ENCODE results near the gene CALU.

CALU gene

GRCh38 chr7:128763541-128763940 is 24.4 kb downstream of the CALU start:
- no peaks in the 10 kb centered on the region for H3K9me3 ChIP-seq
- no peak overlapping the region for H3K9ac ChIP-seq
- H3K4me3 ChIP-seq: no peak overlapping the region
- no peak overlapping the region for H3K4me2 ChIP-seq
- no peaks in the 10 kb centered on the region for H4K20me1 ChIP-seq
- peaks cover 95% of the 10 kb centered on the region for H3K36me3 ChIP-seq
- no peaks in the 10 kb centered on the region for H3K4me1 ChIP-seq
- no peak for TF ChIP-seq Cebpa-rat (IDR thresholded peaks at IDR 0.05)
- no peaks in the 10 kb centered on the region for H3K27me3 ChIP-seq
- no peak overlapping the region for H3K27ac ChIP-seq

- Histone ChIP-seq H3K4me2 (no peak overlapping the region), H3K36me3 (peaks cover 94% of the 10 kb centered on the region)
- no peak for TF ChIP-seq Cebpa-rat (IDR thresholded peaks at IDR 0.05)
These were observed 28.4 kb downstream of the CALU start for GRCh38 chr7:128767475-128768110.

GRCh38 chr7:128770233-128770632 is 31.1 kb downstream of the CALU start:
- Histone ChIP-seq H3K4me3 (no peak overlapping the region), H3K36me3 (peaks cover 96% of the 10 kb centered on the region), H3K4me2 (no peak overlapping the region), H3K4me1 (peaks cover 24% of the 10 kb centered on the region), H3K9ac (no peak overlapping the region), H3K27ac (no peak overlapping the region), H4K20me1 (no peaks in the 10 kb centered on the region), H3K9me3 (peaks cover 4% of the 10 kb centered on the region; the same call in 1 of the 2 replicates), H3K27me3 (no peaks in the 10 kb centered on the region)
- TF ChIP-seq Cebpa-rat (IDR thresholded peaks at IDR 0.05): no peak

More at GRCh38 chr7:128767475-128768110, 28.4 kb downstream of the CALU start:
- Histone ChIP-seq H3K9ac (no peak overlapping the region), H4K20me1 (no peaks in the 10 kb centered on the region), H3K27me3 (no peaks in the 10 kb centered on the region), H3K9me3 (no peaks in the 10 kb centered on the region), H3K4me3 (no peak overlapping the region), H3K27ac (no peak overlapping the region), H3K4me1 (peaks cover 24% of the 10 kb centered on the region)

- H4K20me1 ChIP-seq: no peaks in the 10 kb centered on the region
- no peak for TF ChIP-seq Cebpa-rat (IDR thresholded peaks at IDR 0.05)
- H3K36me3 ChIP-seq: peaks cover 65% of the 10 kb centered on the region
- no peaks in the 10 kb centered on the region for H3K27me3 ChIP-seq
- peaks cover 24% of the 10 kb centered on the region for H3K4me1 ChIP-seq
- peaks cover 14% of the 10 kb centered on the region for H3K9me3 ChIP-seq
- H3K9ac ChIP-seq: no peak overlapping the region
- H3K4me3 ChIP-seq: no peak overlapping the region
- no peak overlapping the region for H3K4me2 ChIP-seq
- no peak overlapping the region for H3K27ac ChIP-seq
These were observed 34.4 kb downstream of the CALU start for GRCh38 chr7:128773604-128774003.

GRCh38 chr7:128774029-128774689 is 35.0 kb downstream of the CALU start:
- Histone ChIP-seq H3K4me3 (no peak overlapping the region), H3K9me3 (peaks cover 14% of the 10 kb centered on the region), H3K27me3 (no peaks in the 10 kb centered on the region), H3K9ac (no peak overlapping the region), H3K4me1 (peaks cover 24% of the 10 kb centered on the region), H3K4me2 (no peak overlapping the region), H3K36me3 (peaks cover 59% of the 10 kb centered on the region), H3K27ac (no peak overlapping the region), H4K20me1 (no peaks in the 10 kb centered on the region)
- no peak for TF ChIP-seq Cebpa-rat (IDR thresholded peaks at IDR 0.05)

- H3K9ac ChIP-seq: no peak overlapping the region
- no peak overlapping the region for H3K27ac ChIP-seq
- peaks cover 24% of the 10 kb centered on the region for H3K4me1 ChIP-seq
These were observed 35.8 kb downstream of the CALU start for GRCh38 chr7:128774921-128775320.

GRCh38 chr7:128775744-128776474 is 36.8 kb downstream of the CALU start, which contains the start of gene OPN1SW:
Gene OPN1SW (minus strand): TSS chr7:128775794. CDS start chr7:128775781, 13 bp downstream.
- no peak for TF ChIP-seq Cebpa-rat (IDR thresholded peaks at IDR 0.05)
- Histone ChIP-seq H3K36me3 (peaks cover 42% of the 10 kb centered on the region), H3K27me3 (no peaks in the 10 kb centered on the region), H3K4me1 (peaks cover 16% of the 10 kb centered on the region), H3K9me3 (peaks cover 14% of the 10 kb centered on the region), H3K27ac (no peak within 1 kb of the TSS), H3K4me2 (no peak within 1 kb of the TSS), H4K20me1 (no peaks in the 10 kb centered on the region), H3K4me3 (no peak within 1 kb of the TSS), H3K9ac (no peak within 1 kb of the TSS)

More at GRCh38 chr7:128774921-128775320, 35.8 kb downstream of the CALU start:
- H3K4me3 ChIP-seq: no peak overlapping the region
- H3K27me3 ChIP-seq: no peaks in the 10 kb centered on the region
- H4K20me1 ChIP-seq: no peaks in the 10 kb centered on the region
- peaks cover 51% of the 10 kb centered on the region for H3K36me3 ChIP-seq
- TF ChIP-seq Cebpa-rat (IDR thresholded peaks at IDR 0.05): no peak
- peaks cover 14% of the 10 kb centered on the region for H3K9me3 ChIP-seq
- H3K4me2 ChIP-seq: no peak overlapping the region

- TF ChIP-seq Cebpa-rat (IDR thresholded peaks at IDR 0.05): no peak
- Histone ChIP-seq H4K20me1 (no peaks in the 10 kb centered on the region), H3K4me1 (peaks cover under 1% of the 10 kb centered on the region; the same call in 1 of the 2 replicates), H3K9me3 (peaks cover 14% of the 10 kb centered on the region), H3K4me3 (no peak overlapping the region), H3K36me3 (peaks cover 27% of the 10 kb centered on the region), H3K4me2 (no peak overlapping the region), H3K9ac (no peak overlapping the region), H3K27me3 (no peaks in the 10 kb centered on the region), H3K27ac (no peak overlapping the region)
These were observed 38.3 kb downstream of the CALU start for GRCh38 chr7:128777156-128778123.

- Histone ChIP-seq H3K36me3 (peaks cover 12% of the 10 kb centered on the region), H3K4me3 (no peak overlapping the region), H3K4me1 (no peaks in the 10 kb centered on the region), H3K27me3 (no peaks in the 10 kb centered on the region), H3K27ac (no peak overlapping the region), H3K9ac (no peak overlapping the region), H3K4me2 (no peak overlapping the region), H3K9me3 (peaks cover 13% of the 10 kb centered on the region), H4K20me1 (no peaks in the 10 kb centered on the region)
- TF ChIP-seq Cebpa-rat (IDR thresholded peaks at IDR 0.05): no peak
These were observed 39.8 kb downstream of the CALU start for GRCh38 chr7:128778946-128779345.
